Measurements from ENCODE around the gene SLC12A5.

The SLC12A5 gene

GRCh38 chr20:46027245-46027853, 1.7 kb upstream of the SLC12A5 start:
- DNase-seq (ENCODE audit: low read depth in 2 of 2) = no peak

- DNase-seq (ENCODE audit: low read depth in 2 of 2) = no peak
These were observed 905 bp upstream of the SLC12A5 start for GRCh38 chr20:46028110-46028509.

- no peak for DNase-seq (ENCODE audit: low read depth in 2 of 2)
These were observed 1.4 kb downstream of the SLC12A5 start for GRCh38 chr20:46030284-46031013.

GRCh38 chr20:46031014-46031569, 2.1 kb downstream of the SLC12A5 start:
- no peak for DNase-seq (ENCODE audit: low read depth in 2 of 2)

DNA sequence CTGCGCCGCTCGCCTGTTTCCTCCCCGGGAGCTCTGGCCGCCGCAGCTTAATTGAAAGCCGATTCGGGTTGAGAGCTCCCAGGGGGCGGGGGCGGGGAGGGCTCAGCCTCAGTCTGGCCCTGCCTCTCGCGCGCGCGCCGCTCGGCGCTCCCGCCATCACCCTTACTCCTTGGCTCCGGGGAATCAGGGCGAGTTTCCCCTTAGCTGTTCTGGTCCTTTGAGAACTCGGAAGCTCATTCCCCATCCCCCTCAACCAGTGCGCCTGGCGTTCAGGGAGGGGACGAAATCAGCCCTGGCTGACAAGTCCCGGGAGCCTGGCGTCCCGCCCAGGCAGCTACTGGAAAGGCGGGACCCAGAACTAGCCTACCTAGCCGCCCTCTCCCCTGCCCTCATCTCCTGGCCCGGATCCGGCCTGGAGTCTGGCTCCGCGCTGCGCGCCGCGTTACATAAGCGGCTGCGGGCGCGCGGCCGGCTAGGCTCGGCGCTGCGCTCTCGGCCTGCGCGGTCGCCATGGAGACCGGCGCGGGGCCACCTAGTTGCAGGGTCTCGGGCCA, 2.8 kb downstream of the SLC12A5 start:
- no peak for DNase-seq (ENCODE audit: low read depth in 2 of 2)

GRCh38 chr20:46034039-46034438, 5.0 kb downstream of the SLC12A5 start:
- no peak for DNase-seq (ENCODE audit: low read depth in 2 of 2)

- no peak for DNase-seq (ENCODE audit: low read depth in 2 of 2)
These were observed 6.2 kb downstream of the SLC12A5 start for GRCh38 chr20:46035253-46035652.

DNA sequence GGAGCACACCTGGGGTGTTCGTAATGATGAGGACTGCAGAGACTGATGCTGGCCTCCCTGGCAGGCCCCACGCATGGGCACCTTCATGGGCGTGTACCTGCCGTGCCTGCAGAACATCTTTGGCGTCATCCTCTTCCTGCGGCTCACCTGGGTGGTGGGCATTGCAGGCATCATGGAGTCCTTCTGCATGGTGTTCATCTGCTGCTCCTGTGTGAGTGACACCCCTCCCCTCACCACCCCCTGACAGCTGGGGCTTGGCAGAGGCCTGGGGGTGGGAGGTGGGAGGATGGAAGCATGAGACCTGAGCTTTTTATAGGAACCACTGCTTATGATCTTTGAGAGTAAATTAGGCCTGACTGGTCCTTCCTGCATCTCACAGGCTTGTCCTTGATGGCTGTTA, 6.7 kb downstream of the SLC12A5 start:
- DNase-seq (ENCODE audit: low read depth in 2 of 2) = no peak

- no peak for DNase-seq (ENCODE audit: low read depth in 2 of 2)
These were observed 7.4 kb downstream of the SLC12A5 start for GRCh38 chr20:46036370-46036769.

DNA sequence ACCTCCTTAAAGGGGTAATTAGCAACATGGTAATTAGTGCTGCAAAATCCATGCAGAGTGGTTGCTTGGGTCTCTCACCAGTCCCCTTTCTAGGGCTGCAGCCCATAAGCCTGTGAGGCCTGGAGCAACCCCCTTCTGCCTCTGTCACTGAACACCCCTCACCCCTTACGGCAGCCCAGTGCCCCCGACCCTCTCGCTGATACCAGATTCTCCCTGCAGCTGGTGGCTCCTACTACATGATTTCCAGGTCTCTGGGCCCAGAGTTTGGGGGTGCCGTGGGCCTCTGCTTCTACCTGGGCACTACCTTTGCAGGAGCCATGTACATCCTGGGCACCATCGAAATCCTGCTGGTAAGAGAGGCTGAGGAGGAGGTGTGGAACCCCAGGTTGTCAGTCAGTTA, 8.0 kb downstream of the SLC12A5 start:
- no peak for DNase-seq (ENCODE audit: low read depth in 2 of 2)

GRCh38 chr20:46040902-46041535, 12.0 kb downstream of the SLC12A5 start:
- DNase-seq (ENCODE audit: low read depth in 2 of 2) = peak; percentile 34 to 54

GRCh38 chr20:46043556-46043955, 14.5 kb downstream of the SLC12A5 start:
- DNase-seq (ENCODE audit: low read depth in 2 of 2) = no peak

GRCh38 chr20:46044896-46045295, 15.9 kb downstream of the SLC12A5 start:
- no peak for DNase-seq (ENCODE audit: low read depth in 2 of 2)

DNA sequence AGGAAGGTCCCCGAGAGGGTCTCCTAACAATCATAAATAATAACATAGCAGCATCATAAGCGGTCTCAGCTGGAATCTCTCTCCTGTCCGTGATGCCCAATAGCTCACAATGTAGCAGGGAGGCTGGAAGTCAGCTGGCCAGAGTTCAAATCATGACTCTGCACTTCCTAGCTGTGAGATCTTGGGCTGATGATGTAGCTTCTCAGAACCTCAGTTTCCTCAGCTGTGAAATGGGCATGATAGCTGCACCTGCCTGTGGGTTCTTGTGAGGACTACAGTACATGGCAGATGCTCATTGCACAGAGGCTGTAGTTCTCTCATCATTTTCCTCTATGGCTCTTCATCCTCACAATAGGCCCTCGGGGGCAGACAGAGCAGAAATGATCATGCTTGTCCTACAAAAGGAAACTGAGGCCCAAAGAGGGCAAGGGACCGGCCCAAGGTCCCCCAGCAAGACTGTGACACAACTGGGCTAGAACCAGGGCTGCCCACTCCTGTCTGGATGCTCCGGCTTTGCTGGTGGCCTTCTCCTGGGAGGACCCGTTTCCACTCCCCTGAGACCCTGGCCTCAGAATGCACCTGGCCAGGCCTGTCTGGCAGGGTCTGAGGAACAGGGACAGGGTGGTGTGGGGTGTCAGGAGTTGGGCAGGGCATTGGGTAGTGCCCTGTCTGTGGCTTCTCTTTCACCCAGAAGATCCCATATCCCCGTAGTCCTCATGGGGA, 17.7 kb downstream of the SLC12A5 start:
- no peak for DNase-seq (ENCODE audit: low read depth in 2 of 2)

DNA sequence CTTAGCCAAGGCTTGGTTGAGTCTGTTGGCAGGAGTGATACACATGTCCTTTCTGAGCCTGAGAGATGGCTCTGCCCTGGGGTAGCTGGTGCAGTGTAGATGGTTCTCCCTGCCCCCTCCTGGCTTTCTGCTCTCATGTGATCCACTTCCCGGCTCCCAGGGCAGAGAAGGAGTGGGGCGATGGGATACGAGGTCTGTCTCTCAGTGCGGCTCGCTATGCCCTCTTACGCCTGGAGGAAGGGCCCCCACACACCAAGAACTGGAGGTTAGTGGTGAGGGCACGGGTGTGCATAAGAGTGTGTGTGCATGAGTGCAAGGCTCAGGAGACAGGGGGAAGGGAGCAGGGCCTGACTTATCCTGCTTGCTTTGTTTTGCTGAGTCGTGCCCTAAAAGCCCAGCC, 18.8 kb downstream of the SLC12A5 start:
- no peak for DNase-seq (ENCODE audit: low read depth in 2 of 2)

GRCh38 chr20:46049190-46049589, 20.2 kb downstream of the SLC12A5 start:
- no peak for DNase-seq (ENCODE audit: low read depth in 2 of 2)

DNA sequence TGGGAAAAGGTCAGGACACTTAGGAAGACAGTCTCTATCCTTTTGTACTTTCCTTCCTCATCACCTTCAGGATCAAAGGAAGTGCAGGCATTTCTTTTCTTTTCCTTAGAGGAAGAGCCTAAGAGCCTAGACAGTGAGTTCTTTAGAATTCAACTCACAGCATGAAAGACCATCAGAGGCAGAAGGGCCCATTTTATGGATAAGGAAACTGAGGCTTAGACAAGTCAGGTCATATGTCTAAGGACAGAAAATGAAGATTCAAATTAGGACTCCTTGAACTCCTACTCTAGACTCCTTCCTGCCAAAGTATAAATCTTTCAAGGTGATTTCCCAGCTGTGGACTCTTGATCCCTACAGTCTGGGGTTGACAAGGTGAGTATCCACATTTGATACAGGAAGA, 20.8 kb downstream of the SLC12A5 start:
- DNase-seq (ENCODE audit: low read depth in 2 of 2) = no peak

- no peak for DNase-seq (ENCODE audit: low read depth in 2 of 2)
These were observed 21.4 kb downstream of the SLC12A5 start for GRCh38 chr20:46050444-46050843.

DNA sequence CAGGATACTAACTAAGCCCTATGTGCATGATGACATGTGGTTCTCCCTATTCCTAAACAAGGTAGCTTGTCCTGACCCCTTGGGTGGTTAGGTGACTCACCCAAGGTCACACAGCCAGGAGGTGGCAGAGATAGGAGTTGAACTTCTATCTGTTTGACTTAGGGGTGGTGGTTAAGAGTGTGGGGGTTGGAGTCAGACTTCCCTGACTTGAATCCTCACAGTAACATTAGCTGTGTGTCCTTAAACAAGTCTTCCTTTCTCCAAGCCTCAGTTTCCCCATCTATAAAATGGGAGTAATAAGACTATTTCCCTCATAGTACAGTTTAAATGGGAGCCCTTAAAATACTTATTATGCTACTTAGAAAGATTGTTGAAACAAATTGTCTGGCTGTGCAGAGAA, 21.9 kb downstream of the SLC12A5 start:
- no peak for DNase-seq (ENCODE audit: low read depth in 2 of 2)

DNA sequence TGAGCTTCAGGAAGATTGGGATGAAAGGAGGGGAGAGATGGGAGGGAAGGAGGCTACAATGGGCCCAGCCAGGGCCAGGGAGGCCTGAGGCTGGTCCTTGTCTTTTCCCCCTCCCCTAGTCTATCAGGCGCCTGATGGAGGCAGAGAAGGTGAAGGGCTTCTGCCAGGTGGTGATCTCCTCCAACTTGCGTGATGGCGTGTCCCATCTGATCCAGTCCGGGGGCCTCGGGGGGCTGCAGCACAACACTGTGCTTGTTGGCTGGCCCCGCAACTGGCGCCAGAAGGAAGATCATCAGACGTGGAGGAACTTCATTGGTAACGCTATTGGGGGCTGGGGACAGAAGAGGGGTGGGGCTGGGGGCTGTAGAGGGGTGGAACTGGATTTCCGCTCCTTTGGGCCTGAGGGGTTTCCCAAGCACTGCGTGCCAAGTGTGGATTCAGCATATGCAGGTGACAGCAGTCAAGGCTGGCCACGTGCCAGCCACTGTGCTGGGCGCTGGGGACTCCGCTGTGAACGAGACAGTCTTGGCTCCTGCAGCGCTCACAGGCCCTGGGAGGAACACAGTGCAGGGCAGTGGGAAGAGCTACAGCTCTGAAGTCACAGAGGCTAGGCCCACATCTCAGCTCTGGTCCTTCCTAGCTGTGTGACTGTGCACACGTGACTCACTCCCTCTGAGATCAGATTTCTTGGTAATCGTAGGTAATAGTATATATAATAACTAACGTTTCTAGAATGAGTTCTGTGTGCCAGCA, 22.7 kb downstream of the SLC12A5 start:
- no peak for DNase-seq (ENCODE audit: low read depth in 2 of 2)

DNA sequence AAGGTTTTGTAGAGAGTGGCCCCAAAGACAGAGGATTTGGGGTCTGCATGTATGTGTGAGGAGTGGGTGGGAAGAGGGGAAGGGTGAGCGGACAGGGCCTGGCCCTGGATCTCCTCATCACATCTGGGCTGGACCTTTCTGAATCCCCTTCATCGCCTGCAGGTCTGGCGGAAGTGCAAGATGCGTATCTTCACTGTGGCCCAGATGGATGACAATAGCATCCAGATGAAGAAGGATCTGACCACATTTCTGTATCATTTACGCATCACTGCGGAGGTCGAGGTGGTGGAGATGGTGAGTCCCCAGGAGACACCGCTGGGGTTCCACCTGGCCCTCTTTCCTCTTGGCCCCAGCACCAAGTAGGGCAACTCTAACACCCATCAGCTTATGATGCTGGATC, 24.4 kb downstream of the SLC12A5 start:
- DNase-seq (ENCODE audit: low read depth in 2 of 2) = no peak

Measured in stimulated activated CD4-positive, alpha-beta T cell treated with anti-CD3 and anti-CD28 coated beads, Interleukin-4, amount 100 ng/mL, for 48 hours (primary cell).